Thoracic aorta (tissue), 2 donors: Measurements from ENCODE around the gene IRGQ. TPM values are rescaled to one million over a fixed set of nuclear protein-coding genes. Genes with fewer than 3 reads are reported as not detected.

Experiments used
- ATAC-seq: fragments of 150-250 bp; one replicate; pipeline ENCODE4 v1.8.0; 2017; ENCODE audit warnings: low read depth; ENCODE audit not compliant: insufficient number of reproducible peaks, low FRiP score
- DNase-seq: peaks from one replicate; pipeline ENCODE4 v3.0.0-alpha.2; 2020; ENCODE audit warnings: low spot score
- H3K27ac ChIP-seq, 2 donors: fragments of 200-600 bp; sonication (generic); 1 replicate in 1 of 2; 2 replicates in 1 of 2; pipeline ENCODE4 v1.5.1; 2016; ENCODE audit warnings: mild to moderate bottlenecking in 2 of 2, moderate library complexity in 2 of 2
- H3K27me3 ChIP-seq: fragments of 200-600 bp; sonication (generic); replicated peaks from 2 replicates; pipeline ENCODE4 v1.6.0; 2016; ENCODE audit warnings: mild to moderate bottlenecking; ENCODE audit not compliant: insufficient read depth
- H3K36me3 ChIP-seq: fragments of 200-600 bp; sonication (generic); one replicate; pipeline ENCODE4 v1.5.1; 2016
- H3K4me1 ChIP-seq, 2 donors: fragments of 200-600 bp; sonication (generic); 1 replicate in 1 of 2; 2 replicates in 1 of 2; pipeline versions ENCODE4 v1.5.1 to v1.6.0; 2016; ENCODE audit warnings: low read depth in 2 of 2, mild to moderate bottlenecking in 1 of 2; ENCODE audit not compliant: control insufficient read depth in 1 of 2
- H3K4me3 ChIP-seq: fragments of 200-600 bp; sonication (generic); 2 replicates; pipeline ENCODE4 v1.5.1; 2016; ENCODE audit warnings: mild to moderate bottlenecking
- H3K9me3 ChIP-seq: fragments of 200-600 bp; sonication (generic); 2 replicates; pipeline ENCODE4 v1.5.1; 2016
- CTCF ChIP-seq: fragments of 200-600 bp; sonication (generic); IDR thresholded peaks from one replicate; pipeline ENCODE4 v1.5.1; 2019; ENCODE audit warnings: antibody characterized with exemption
- total RNA-seq, 2 donors: library from RNA; depleted of rRNA; stranded (reverse); fragments of >200 nt; gene quantifications; one replicate each; pipeline versions ENCODE4 v1.1.0 to v1.2.3, GENCODE V29; 2016

Gene IRGQ
- total RNA-seq, 2 donors from 2014 or later, result 24.4 to 37.2 TPM

DNA sequence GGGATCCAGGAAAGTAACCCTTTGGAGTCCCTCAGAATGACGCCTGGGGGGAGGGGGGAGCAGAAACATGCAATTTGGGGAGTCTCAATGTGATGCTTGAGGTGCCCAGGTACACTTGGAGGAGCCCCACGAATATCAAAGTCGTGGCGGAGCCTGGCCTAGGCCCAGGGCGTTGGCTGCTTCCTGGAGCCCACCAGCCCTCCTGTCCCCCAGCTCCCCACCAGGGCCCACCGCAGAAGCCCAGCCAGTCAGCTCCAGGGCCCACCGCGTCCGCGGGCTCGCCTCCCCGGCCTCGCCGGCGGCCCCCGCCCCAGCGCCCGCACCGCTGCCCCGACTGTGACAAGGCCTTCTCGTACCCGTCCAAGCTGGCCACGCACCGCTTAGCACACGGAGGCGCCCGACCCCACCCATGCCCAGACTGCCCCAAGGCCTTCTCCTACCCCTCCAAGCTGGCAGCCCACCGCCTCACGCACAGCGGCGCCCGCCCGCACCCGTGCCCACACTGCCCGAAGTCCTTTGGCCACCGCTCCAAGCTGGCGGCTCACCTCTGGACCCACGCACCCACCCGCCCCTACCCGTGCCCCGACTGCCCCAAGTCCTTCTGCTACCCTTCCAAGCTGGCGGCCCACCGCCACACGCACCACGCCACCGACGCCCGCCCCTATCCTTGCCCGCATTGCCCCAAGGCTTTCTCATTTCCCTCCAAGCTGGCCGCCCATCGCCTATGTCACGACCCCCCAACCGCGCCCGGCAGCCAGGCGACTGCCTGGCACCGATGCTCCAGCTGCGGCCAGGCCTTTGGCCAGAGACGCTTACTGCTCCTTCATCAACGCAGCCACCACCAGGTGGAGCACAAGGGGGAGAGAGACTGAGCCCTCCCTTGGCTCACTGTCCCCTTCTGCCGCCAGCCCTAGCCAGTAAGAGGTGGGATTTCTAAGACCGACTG lies 60.8 kb downstream of the IRGQ start:
- Histone ChIP-seq H3K27me3 (no peaks in the 10 kb centered on the region), H3K4me1 (peaks cover 0 to 31% of the 10 kb centered on the region in 2 donors), H3K9me3 (no peaks in the 10 kb centered on the region), H3K36me3 (peaks cover 9% of the 10 kb centered on the region), H3K4me3 (peak overlapping the region; percentile 92), H3K27ac (peak overlapping the region; percentile 92 to 98)
- ATAC-seq (no peak), DNase-seq (peak; percentile 58)
- peak; percentile 53 for TF ChIP-seq CTCF

Other genes starting within 250 kb of the IRGQ start
- 1 to 10 TPM in 1 of 2 donors, not detected in 1; 3.5 TPM for gene CD177, start 242.4 kb downstream of the IRGQ start, total RNA-seq
- not detected for gene TEX101, start 181.2 kb downstream of the IRGQ start, total RNA-seq
- under 1 TPM in 1 of 2 donors, not detected in 1; 0.41 TPM for gene LYPD3, start 130.5 kb downstream of the IRGQ start, total RNA-seq
- gene PHLDB3, start 91.4 kb downstream of the IRGQ start, total RNA-seq, result 10 to 100 TPM; 10.0 to 14.7 TPM
- gene ETHE1, start 68.9 kb downstream of the IRGQ start, total RNA-seq, result 10 to 100 TPM; 42.0 to 45.9 TPM
- 1 to 10 TPM in 1 of 2 donors, not detected in 1; 1.6 TPM for gene ZNF575, start 62.9 kb downstream of the IRGQ start, total RNA-seq
- gene XRCC1, start 20.6 kb downstream of the IRGQ start, total RNA-seq, result 10 to 100 TPM; 24.3 to 30.2 TPM
- 10 to 100 TPM in 1 of 2 donors, 1 to 10 TPM in 1; 6.6 to 11.9 TPM for gene PINLYP, start 20.3 kb downstream of the IRGQ start, total RNA-seq
- gene ZNF576, start 461 bp upstream of the IRGQ start, total RNA-seq, result 10 to 100 TPM in 1 of 2 donors, 1 to 10 TPM in 1; 4.6 to 20.2 TPM
- gene SRRM5, start 16.0 kb upstream of the IRGQ start, total RNA-seq, result under 1 TPM in 1 of 2 donors, not detected in 1; 0.56 TPM
- gene ZNF428, start 23.5 kb upstream of the IRGQ start, total RNA-seq, result 10 to 100 TPM; 24.1 to 37.8 TPM
- gene CADM4, start 43.7 kb upstream of the IRGQ start, total RNA-seq, result 1 to 10 TPM; 1.9 to 5.6 TPM
- 10 to 100 TPM; 48.5 to 82.5 TPM for gene PLAUR, start 74.0 kb upstream of the IRGQ start, total RNA-seq
- gene IRGC, start 119.9 kb upstream of the IRGQ start, total RNA-seq, result not detected
- gene SMG9, start 158.8 kb upstream of the IRGQ start, total RNA-seq, result 10 to 100 TPM; 18.3 to 49.1 TPM
- 1 to 10 TPM; 2.8 to 3.5 TPM for gene KCNN4, start 184.8 kb upstream of the IRGQ start, total RNA-seq
- gene LYPD5, start 206.3 kb upstream of the IRGQ start, total RNA-seq, result 1 to 10 TPM; 5.9 to 6.5 TPM
- 10 to 100 TPM in 1 of 2 donors, 1 to 10 TPM in 1; 8.1 to 15.3 TPM for gene ZNF283, start 231.2 kb upstream of the IRGQ start, total RNA-seq